Fibroblast of lung (primary cell): ENCODE measurements around the gene PALB2. TPM values are rescaled to one million over a fixed set of nuclear protein-coding genes. Genes with fewer than 3 reads are reported as not detected.

ENCODE experiments used
- DNase-seq, 2 donors: peaks; one replicate each; pipeline versions ENCODE4 v3.0.0 to v3.0.0-alpha.2; 2010; ENCODE audit warnings: low read depth in 2 of 2
- H2AFZ ChIP-seq: 2 replicates; pipeline ENCODE4 v1.5.1; 2012; ENCODE audit warnings: low read length, control low read depth, inconsistent platforms
- H3K27ac ChIP-seq: 2 replicates; pipeline ENCODE4 v1.5.1; 2011; ENCODE audit warnings: low read length, control low read depth; ENCODE audit not compliant: insufficient read depth
- H3K27me3 ChIP-seq: 2 replicates; pipeline ENCODE4 v1.5.1; 2011; ENCODE audit warnings: mild to moderate bottlenecking, low read length; ENCODE audit not compliant: control insufficient read depth, insufficient read depth
- H3K36me3 ChIP-seq: 2 replicates; pipeline ENCODE4 v1.5.1; 2011; ENCODE audit warnings: low read length; ENCODE audit not compliant: control insufficient read depth, insufficient read depth
- H3K4me1 ChIP-seq: 2 replicates; pipeline ENCODE4 v1.5.1; 2011; ENCODE audit warnings: low read length; ENCODE audit not compliant: control insufficient read depth, insufficient read depth; ENCODE audit errors: extremely low read depth
- H3K4me2 ChIP-seq: 2 replicates; pipeline ENCODE4 v1.5.1; 2011; ENCODE audit warnings: low read length, control low read depth; ENCODE audit not compliant: insufficient read depth; ENCODE audit errors: extremely low read depth
- H3K4me3 ChIP-seq, 4 experiments: fragments of 200-600 bp in 1 of 4; sonication (generic) in 1 of 4; replicated peaks in 1 of 4; 2 replicates each; pipeline ENCODE4 v1.5.1; 2011 to 2016; ENCODE audit warnings: low read length in 4 of 4, low read depth in 3 of 4, mild to moderate bottlenecking in 3 of 4, control low read depth in 2 of 4, inconsistent platforms in 1 of 4, mixed read lengths in 1 of 4; ENCODE audit not compliant: insufficient read depth in 1 of 4; ENCODE audit errors: control extremely low read depth in 1 of 4
- H3K79me2 ChIP-seq: 2 replicates; pipeline ENCODE4 v1.5.1; 2012; ENCODE audit warnings: mild to moderate bottlenecking, low read length, inconsistent platforms; ENCODE audit not compliant: control insufficient read depth, insufficient read depth
- H3K9ac ChIP-seq: 2 replicates; pipeline ENCODE4 v1.5.1; 2011; ENCODE audit warnings: mild to moderate bottlenecking, low read length, control low read depth; ENCODE audit not compliant: insufficient read depth
- H3K9me3 ChIP-seq: 2 replicates; pipeline ENCODE4 v1.5.1; 2012; ENCODE audit warnings: low read depth, low read length; ENCODE audit not compliant: control insufficient read depth, insufficient read depth
- H4K20me1 ChIP-seq: 2 replicates; pipeline ENCODE4 v1.5.1; 2011; ENCODE audit warnings: low read length; ENCODE audit not compliant: control insufficient read depth, insufficient read depth; ENCODE audit errors: extremely low read depth
- EZH2 ChIP-seq: IDR thresholded peaks from 2 replicates; pipeline ENCODE4 v1.5.1; 2012; ENCODE audit warnings: low read length, control low read depth, mild to moderate bottlenecking; ENCODE audit errors: missing control alignments
- polyA plus RNA-seq, 2 donors: library from polyadenylated mRNA; depleted of rRNA in 1 of 2; stranded (reverse) in 1 of 2; unstranded in 1 of 2; fragments of >200 nt; gene quantifications; 2 replicates each; pipeline ENCODE4 v1.2.1, GENCODE V29; 2011 to 2012; ENCODE audit warnings: missing spikeins in 1 of 2
- total RNA-seq: library from RNA; depleted of rRNA; stranded (reverse); fragments of >200 nt; gene quantifications from 2 replicates; pipeline ENCODE4 v1.2.1, GENCODE V29; 2014
- TF ChIP-seq, protein P1 (sequence below), 2 donors: IDR thresholded peaks in 1 of 2; conservative IDR thresholded peaks in 1 of 2; 1 replicate in 1 of 2; 2 replicates in 1 of 2; pipeline ENCODE4 v1.5.1; 2011 to 2012; ENCODE audit warnings: low read length in 2 of 2, control low read depth in 1 of 2, inconsistent platforms in 1 of 2, low read depth in 1 of 2, mild to moderate bottlenecking in 1 of 2

PALB2 gene
- total and polyA plus RNA-seq, 2 donors (not counting 1 experiment from before 2014, with no cell fraction given): 7.7 to 8.1 TPM

DNA sequence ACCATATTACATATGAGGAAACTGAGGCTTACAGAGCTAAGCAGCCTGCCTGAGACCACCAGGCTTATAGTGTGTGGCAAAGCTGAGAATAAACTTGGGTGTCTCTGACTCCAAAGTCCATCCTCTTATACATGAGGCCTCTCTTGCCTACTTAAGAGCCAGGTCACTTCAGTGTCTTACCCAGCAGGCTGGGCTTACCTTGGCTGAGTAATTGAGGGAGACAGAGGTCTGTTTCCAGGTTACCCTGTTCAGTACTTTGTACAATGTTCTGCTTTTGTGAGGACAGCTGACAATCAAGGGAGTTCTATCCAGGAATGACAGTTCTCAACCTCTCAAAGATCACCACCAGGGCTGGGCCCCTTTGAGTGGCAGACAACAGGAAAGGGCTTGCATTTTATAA lies 59.3 kb downstream of the PALB2 start:
- no peak overlapping the region for H3K27ac ChIP-seq
- peaks cover 6% of the 10 kb centered on the region for H3K36me3 ChIP-seq
- no peak overlapping the region for H2AFZ ChIP-seq
- no peak overlapping the region for H3K4me2 ChIP-seq
- no peaks in the 10 kb centered on the region for H3K27me3 ChIP-seq
- no peak overlapping the region for H3K4me3 ChIP-seq
- H3K4me1 ChIP-seq: no peaks in the 10 kb centered on the region
- H3K9ac ChIP-seq: no peak overlapping the region
- H4K20me1 ChIP-seq: no peaks in the 10 kb centered on the region
- DNase-seq: no peak
- H3K9me3 ChIP-seq: no peaks in the 10 kb centered on the region
- TF ChIP-seq, protein P1, sequence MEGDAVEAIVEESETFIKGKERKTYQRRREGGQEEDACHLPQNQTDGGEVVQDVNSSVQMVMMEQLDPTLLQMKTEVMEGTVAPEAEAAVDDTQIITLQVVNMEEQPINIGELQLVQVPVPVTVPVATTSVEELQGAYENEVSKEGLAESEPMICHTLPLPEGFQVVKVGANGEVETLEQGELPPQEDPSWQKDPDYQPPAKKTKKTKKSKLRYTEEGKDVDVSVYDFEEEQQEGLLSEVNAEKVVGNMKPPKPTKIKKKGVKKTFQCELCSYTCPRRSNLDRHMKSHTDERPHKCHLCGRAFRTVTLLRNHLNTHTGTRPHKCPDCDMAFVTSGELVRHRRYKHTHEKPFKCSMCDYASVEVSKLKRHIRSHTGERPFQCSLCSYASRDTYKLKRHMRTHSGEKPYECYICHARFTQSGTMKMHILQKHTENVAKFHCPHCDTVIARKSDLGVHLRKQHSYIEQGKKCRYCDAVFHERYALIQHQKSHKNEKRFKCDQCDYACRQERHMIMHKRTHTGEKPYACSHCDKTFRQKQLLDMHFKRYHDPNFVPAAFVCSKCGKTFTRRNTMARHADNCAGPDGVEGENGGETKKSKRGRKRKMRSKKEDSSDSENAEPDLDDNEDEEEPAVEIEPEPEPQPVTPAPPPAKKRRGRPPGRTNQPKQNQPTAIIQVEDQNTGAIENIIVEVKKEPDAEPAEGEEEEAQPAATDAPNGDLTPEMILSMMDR (conservative IDR thresholded peaks at IDR 0.05 in 1 of 2, IDR thresholded peaks at IDR 0.05 in 1 of 2; ENCODE audit: low read depth in 1 of 2, low read length in 2 of 2): no peak
- no peak for TF ChIP-seq EZH2
- H3K79me2 ChIP-seq: peaks cover 2% of the 10 kb centered on the region

GRCh38 chr16:23580391-23580790 lies 60.7 kb downstream of the PALB2 start:
- H3K9me3 ChIP-seq: no peaks in the 10 kb centered on the region
- no peak overlapping the region for H3K4me2 ChIP-seq
- DNase-seq: no peak
- H3K27ac ChIP-seq: no peak overlapping the region
- no peak for TF ChIP-seq EZH2
- TF ChIP-seq, protein P1 (conservative IDR thresholded peaks at IDR 0.05 in 1 of 2, IDR thresholded peaks at IDR 0.05 in 1 of 2; ENCODE audit: low read depth in 1 of 2, low read length in 2 of 2): no peak
- no peak overlapping the region for H2AFZ ChIP-seq
- H3K79me2 ChIP-seq: no peaks in the 10 kb centered on the region
- H3K4me3 ChIP-seq: no peak overlapping the region
- no peaks in the 10 kb centered on the region for H3K27me3 ChIP-seq
- H4K20me1 ChIP-seq: no peaks in the 10 kb centered on the region
- H3K4me1 ChIP-seq: no peaks in the 10 kb centered on the region
- H3K36me3 ChIP-seq: peaks cover 6% of the 10 kb centered on the region
- H3K9ac ChIP-seq: no peak overlapping the region

DNA sequence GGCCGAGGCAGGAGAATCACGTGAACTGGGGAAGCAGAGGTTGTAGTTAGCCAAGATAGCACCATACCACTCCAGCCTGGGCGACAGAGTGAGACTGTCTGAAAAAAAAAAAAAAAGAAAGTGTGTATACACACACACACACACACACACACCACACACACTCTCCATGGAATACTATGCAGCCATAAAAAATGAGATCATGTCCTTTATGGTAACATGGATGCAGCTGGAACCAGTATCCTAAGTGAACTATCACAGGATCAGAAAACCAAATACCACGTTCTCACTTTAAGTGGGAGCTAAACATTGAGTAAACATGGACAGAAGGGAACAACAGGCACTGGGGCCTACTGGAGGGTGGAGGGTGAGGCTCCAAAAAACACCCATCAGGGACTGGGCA lies 61.7 kb downstream of the PALB2 start:
- Histone ChIP-seq H3K9me3 (no peaks in the 10 kb centered on the region), H3K4me3 (no peak overlapping the region), H3K27ac (no peak overlapping the region), H2AFZ (no peak overlapping the region), H4K20me1 (no peaks in the 10 kb centered on the region), H3K79me2 (no peaks in the 10 kb centered on the region), H3K27me3 (no peaks in the 10 kb centered on the region), H3K4me1 (no peaks in the 10 kb centered on the region), H3K9ac (no peak overlapping the region), H3K36me3 (no peaks in the 10 kb centered on the region), H3K4me2 (no peak overlapping the region)
- no peak for DNase-seq
- TF ChIP-seq, protein P1 (conservative IDR thresholded peaks at IDR 0.05 in 1 of 2, IDR thresholded peaks at IDR 0.05 in 1 of 2; ENCODE audit: low read depth in 1 of 2, low read length in 2 of 2): no peak
- TF ChIP-seq EZH2: no peak
